HuH-7 (cell line): Measurements from ENCODE around the gene PCDHGC5.

Experiments
- DNase-seq: peaks from one replicate; pipeline ENCODE4 v3.0.0; 2011; ENCODE audit warnings: low spot score

PCDHGC5 gene

GRCh38 chr5:141513627-141514329, 24.9 kb downstream of the PCDHGC5 start:
- no peak for DNase-seq

GRCh38 chr5:141514330-141515133, 25.7 kb downstream of the PCDHGC5 start:
- no peak for DNase-seq

- no peak for DNase-seq
Measured at GRCh38 chr5:141515141-141515540, 26.3 kb downstream of the PCDHGC5 start.

- no peak for DNase-seq
Measured at GRCh38 chr5:141515946-141516671, 27.2 kb downstream of the PCDHGC5 start.

GRCh38 chr5:141516672-141517025, 27.8 kb downstream of the PCDHGC5 start:
- no peak for DNase-seq

- no peak for DNase-seq
Measured at GRCh38 chr5:141517312-141517711, 28.4 kb downstream of the PCDHGC5 start.

GRCh38 chr5:141517880-141518617, 29.2 kb downstream of the PCDHGC5 start:
- DNase-seq = no peak

- DNase-seq = no peak
Measured at GRCh38 chr5:141518618-141519015, 29.7 kb downstream of the PCDHGC5 start.

GRCh38 chr5:141519605-141520565, 31.0 kb downstream of the PCDHGC5 start:
- DNase-seq = no peak

- peak; percentile 40 for DNase-seq
Measured at GRCh38 chr5:141521244-141521781, 32.4 kb downstream of the PCDHGC5 start.

GRCh38 chr5:141522301-141522700, 33.4 kb downstream of the PCDHGC5 start:
- DNase-seq = no peak

- no peak for DNase-seq
Measured at GRCh38 chr5:141523991-141524390, 35.1 kb downstream of the PCDHGC5 start.

- peak; percentile 78 for DNase-seq
Measured at GRCh38 chr5:141524604-141525597, 36.0 kb downstream of the PCDHGC5 start.

GRCh38 chr5:141525653-141526052, 36.8 kb downstream of the PCDHGC5 start:
- no peak for DNase-seq

- DNase-seq = no peak
Measured at GRCh38 chr5:141527426-141527825, 38.5 kb downstream of the PCDHGC5 start.

GRCh38 chr5:141528291-141528984, 39.6 kb downstream of the PCDHGC5 start:
- DNase-seq = no peak

- DNase-seq = no peak
Measured at GRCh38 chr5:141529002-141529401, 40.1 kb downstream of the PCDHGC5 start.

- DNase-seq = no peak
Measured at GRCh38 chr5:141529873-141530272, 41.0 kb downstream of the PCDHGC5 start.

- no peak for DNase-seq
Measured at GRCh38 chr5:141532726-141533125, 43.8 kb downstream of the PCDHGC5 start.
